T-helper 2 cell treated with Interferon-gamma antibody and Interleukin-4, amounts not matched to agents 100 ng/mL and 5 ng/mL, for 36 hours (primary cell): Measurements from ENCODE around the gene CCDC6. TPM values are rescaled to one million over a fixed set of nuclear protein-coding genes. Genes with fewer than 3 reads are reported as not detected.
"Not testable (repeated sequence)": the region's sequence is repeated elsewhere in the genome, so short reads cannot be mapped to it uniquely, and the experiment has no call there.

ENCODE experiments used
- intact Hi-C: fragments of 100-400 bp; cut with micrococcal nuclease; formaldehyde crosslinking; loops from one replicate; pipeline ENCODE4 v1.15.1; 2023
- total RNA-seq: library from RNA; stranded (reverse); gene quantifications from 2 replicates; pipeline ENCODE4 v1.2.3, GENCODE V29; 2022

The CCDC6 gene
- total RNA-seq, 1 donor from 2014 or later: 24.2 TPM

DNA sequence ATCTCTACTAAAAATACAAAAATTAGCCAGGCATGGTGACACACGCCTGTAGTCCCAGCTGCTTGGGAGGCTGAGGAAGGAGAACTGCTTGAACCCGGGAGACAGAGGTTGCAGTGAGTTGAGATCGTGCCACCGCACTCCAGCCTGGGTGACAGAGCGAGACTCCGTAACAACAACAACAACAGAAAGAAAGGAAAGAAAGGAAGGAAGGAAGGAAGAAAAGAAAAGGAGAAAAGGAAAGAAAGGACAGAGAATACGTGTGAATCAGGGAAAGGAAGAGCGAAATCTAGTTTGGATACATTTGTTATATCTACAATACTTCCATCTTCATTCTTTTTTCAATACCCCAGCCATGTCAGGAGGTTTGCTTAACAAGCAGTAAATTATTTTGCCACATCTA is 21.5 kb downstream of the CCDC6 start:
- intact Hi-C loops: not testable (repeated sequence)

DNA sequence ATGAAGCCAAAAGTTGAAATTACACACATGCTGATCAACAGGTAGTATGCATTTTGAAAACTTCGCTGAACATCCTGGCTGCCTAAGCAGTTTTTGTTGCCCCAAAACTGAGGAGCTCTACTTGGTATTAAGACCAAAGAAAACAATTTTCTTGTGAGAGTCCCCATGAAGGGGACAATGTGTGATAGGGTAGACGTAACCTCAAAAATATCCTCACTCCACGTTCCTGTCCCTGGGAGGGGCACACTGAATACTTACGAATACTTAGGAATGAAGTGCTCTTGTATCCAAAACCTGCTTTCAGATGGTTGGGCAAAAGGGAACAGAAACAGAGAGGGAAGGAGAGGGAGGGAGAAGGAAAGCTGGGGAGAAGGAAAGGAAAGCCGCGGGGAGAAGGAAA is 24.7 kb downstream of the CCDC6 start:
- intact Hi-C loops: loop anchor here (1.0 kb wide), 1 partner anchor 27 kb away; no protein-coding TSS in a partner anchor

DNA sequence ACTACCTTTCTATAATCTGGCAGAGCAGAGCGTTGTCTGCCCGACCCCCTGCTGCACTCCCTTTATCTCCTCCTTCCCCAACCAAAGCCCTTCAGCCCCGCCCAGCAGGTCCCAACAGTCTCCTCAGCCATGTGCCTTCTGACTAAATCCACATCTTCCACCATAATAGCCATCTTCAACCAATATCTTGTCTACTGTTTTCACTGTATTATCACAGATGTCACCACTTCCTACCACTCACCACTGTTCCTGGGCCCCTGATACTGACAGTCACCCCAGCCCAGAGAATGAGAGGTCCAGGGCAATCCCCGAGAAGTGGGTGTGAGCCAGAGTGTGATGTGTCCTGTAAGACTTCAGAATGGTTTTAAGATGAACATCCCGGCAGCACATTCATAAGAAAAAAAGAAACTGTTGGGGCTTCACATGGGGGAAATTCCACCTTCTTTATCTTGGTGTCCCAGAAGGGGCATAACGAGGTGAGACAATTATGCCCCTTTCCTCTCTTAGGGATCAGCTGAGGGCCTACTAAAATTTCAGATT is 25.3 kb downstream of the CCDC6 start:
- intact Hi-C loops: loop anchor here (1.0 kb wide), 1 partner anchor 27 kb away; no protein-coding TSS in a partner anchor

DNA sequence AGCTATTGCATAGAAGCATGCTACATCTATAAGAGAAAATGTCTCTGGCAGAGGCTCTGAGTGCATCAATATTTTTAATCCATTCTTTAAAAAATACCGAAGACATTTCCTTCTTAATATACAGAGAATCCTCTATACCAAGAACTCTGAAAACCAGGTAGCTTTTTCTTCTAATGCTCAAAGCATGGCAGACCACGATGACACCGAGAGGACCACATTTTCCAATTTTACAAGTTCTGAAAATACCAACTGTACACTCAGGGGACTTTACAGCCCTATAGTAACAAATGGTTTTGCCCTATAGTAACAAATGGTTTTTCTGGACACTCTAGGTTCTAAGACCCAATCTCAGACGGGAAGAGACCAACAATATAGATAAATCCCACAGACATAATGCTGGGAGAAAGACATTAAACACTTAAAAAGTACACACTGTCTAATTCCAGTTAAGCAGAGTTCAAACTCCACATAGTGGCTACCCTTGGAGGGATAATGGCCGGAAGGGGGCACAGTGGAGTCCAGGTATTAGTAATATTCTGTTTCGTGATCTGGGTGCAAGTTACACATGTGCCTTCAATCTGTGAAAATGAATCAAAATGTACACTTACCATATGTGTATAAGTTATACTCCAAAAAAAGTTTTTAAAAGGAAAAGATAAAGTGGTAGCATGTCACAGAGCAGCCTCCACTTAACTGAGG is 26.2 kb downstream of the CCDC6 start:
- intact Hi-C loops: no loop called here

DNA sequence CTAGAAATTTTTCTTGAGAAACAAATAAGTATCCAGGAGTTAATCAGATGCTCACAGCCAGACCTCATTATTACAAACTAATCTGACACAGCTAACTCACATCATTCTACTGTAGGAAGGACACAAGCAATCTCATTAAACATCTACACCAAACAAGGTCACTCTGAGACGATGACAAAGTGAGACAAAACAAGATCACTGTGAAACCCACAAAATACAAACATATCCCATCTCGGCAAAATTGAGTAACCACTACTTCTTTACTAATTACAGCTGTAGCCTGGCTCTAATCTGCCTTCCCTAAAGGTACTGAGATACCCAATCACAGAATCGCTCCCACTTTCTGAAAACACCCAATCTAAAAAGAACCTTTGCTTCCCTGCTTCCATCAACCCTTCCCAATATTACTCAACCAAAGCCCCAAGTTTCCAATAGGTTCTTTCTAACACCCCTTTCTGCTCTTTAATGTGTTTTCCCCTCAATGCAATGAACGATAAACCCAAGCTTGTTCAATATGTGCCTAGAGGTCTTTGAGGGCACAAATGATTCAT is 26.9 kb downstream of the CCDC6 start:
- intact Hi-C loops: no loop called here

DNA sequence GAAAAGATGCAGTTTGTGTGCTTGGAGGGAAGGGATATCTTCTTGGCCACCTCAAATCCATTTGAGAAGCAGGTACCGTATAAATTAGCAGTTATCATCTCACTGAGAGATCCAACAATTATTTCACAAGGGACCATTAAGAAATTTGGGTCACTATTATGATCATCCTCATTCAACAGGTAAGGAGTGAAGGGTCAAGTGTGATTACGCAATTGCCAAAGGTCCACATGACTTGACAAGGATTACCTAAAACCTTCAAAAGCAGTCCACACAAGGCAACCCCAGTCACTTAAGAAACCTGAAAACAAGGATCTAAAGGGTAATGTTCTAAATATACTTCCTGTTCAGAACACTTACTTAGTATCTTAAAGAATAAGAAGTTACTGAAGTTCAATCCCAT is 27.4 kb downstream of the CCDC6 start:
- intact Hi-C loops: no loop called here

DNA sequence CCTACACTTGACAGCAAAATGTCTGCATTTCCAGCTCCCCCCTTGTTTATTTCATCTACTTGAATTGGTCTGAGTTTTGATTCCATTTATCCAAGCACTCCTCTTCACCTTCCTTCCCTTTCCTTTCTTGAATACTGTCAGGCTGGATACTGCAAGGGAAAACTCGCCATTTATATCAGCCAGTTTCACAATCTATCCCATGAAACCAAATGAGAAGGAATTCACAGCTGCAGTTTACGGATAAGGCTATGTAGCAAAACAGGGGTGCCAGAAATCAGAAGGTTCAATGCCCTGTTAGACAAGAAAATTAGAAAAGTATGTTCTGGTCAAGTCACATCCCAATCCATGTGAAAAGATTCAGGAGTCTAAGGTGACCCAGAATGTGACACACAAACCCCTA is 28.1 kb downstream of the CCDC6 start:
- intact Hi-C loops: no loop called here

DNA sequence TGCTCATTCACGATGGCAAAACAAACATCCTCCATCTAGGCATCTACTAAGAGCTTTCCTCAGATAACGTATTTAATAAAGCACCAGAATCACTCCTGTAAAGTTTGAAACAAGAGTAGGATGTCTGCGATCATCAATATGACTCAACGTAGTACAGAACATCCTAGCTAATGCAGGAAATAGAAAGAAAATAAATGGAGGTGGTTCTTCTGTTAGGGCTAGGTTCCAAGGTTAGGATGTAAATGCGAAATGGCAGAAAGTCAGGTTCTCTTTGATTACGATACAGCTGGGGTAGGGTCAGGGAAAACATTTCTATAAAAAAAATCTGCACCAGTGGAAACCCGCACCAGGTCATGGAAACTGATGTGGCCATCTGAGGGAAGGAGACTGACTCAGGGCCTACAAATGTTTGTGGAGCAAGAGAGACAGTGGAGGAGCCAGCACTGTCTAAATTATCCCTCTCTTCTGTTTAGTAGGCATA is 29.1 kb downstream of the CCDC6 start:
- intact Hi-C loops: no loop called here

DNA sequence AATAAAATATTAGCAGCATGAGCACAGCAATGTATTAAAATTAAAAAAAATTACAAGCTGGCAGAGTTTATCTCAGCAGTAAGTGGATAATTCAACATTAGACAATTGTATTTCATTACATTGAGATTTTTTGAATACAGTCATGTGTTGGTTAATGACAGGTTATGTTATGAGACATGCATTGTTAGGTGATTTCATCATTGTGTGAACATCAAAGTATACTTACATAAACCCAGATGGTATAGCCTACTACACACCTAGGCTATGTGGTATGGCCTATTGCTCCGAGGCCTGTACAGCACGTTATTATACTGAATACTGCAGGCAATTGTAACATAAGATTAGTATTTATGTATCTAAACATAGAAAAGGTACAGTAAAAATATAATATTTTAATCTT is 29.7 kb downstream of the CCDC6 start:
- intact Hi-C loops: no loop called here

DNA sequence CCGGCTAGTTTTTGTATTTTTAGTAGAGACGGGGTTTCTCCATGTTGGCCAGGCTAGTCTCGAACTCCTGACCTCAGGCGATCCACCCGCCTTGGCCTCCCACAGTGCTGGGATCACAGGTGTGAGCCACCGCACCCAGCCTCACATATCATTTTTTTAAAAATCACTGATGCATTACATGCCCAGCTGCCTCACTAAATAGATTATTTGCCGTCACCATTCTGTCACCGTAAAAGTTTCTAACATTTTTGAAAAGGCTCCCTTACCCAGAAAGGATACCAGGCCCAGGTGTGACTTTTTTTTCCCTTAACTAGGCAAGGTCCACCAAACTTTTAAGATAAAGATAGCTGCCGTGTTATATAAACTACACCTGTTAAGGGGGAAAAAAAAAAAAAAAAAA is 30.1 kb downstream of the CCDC6 start:
- intact Hi-C loops: not testable (repeated sequence)

DNA sequence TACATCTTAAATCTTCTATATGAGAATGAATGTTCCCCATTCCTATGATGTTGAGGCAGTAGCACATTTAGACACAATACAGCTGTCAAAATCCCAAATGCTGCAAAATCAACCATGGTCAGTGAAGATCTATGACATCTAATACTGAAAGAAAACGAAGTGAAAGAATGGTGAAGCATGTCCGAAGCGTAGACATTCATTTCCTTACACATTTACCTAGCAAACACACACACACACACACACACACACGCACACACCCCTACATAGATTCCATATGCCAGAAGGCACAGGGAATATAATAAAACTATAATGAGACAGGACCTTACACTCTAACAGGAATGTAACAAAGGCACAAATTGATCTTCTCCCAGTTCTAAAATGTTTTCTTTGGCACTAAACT is 32.5 kb downstream of the CCDC6 start:
- intact Hi-C loops: no loop called here

DNA sequence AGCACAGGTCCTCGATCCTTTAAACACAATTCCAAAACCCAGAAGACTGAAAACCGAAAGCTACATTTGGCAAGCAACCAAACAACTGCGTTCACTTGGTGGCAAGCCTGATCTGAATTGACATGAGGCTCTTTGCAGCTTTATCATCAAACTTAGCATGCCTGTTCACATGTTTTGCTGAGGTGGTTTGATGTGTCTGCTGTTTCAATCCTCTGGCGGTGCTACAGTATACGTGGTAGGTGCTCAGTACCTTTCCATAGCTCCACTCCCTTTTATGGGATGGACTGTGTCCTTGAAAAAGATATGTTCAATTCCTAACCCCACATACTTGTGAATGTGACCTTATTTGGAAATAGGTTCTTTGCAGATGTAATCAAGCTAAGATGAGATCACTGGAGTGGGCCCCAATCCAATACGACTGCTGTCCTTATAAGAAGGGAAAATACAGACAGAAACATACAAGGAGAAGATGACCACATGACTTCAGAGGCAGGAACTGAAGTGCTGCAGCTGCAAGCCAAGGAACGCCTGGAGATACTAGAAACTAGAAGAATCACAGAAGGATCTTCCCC is 33.4 kb downstream of the CCDC6 start:
- intact Hi-C loops: no loop called here

DNA sequence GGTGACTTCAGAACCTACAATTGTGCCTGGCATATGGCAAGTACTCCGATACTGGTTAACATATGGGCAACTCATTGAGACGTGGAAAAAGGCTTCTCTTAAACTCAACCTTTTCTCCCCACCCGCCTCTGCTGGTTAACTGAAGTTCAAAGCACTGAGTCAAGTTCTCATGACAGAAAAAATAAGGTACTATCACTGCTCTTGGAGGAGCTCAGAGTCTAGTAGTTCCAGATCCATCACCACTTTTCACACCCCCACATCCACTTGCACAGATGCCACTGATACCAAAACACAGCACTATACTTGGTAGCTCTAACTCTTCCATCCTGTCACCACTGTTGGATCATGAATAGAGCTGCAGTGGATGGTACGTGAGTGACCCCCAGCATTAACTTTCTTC is 36.2 kb downstream of the CCDC6 start:
- intact Hi-C loops: no loop called here

DNA sequence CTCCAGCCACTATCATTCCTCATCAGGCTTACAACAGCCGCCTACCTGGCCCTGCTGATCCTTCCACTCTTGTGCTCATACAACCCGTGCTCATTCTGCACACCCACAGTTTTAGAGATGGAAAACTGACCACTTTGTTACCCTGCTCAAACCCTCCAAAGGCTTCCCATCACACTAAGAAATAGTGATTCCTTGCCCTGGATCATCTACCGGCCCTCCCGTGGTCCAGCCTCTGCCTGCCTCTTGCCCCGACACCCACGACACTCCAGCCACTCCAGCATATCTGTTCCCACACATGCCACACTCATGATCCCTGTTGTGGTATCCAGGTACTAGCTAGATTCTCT is 36.8 kb downstream of the CCDC6 start:
- intact Hi-C loops: no loop called here

DNA sequence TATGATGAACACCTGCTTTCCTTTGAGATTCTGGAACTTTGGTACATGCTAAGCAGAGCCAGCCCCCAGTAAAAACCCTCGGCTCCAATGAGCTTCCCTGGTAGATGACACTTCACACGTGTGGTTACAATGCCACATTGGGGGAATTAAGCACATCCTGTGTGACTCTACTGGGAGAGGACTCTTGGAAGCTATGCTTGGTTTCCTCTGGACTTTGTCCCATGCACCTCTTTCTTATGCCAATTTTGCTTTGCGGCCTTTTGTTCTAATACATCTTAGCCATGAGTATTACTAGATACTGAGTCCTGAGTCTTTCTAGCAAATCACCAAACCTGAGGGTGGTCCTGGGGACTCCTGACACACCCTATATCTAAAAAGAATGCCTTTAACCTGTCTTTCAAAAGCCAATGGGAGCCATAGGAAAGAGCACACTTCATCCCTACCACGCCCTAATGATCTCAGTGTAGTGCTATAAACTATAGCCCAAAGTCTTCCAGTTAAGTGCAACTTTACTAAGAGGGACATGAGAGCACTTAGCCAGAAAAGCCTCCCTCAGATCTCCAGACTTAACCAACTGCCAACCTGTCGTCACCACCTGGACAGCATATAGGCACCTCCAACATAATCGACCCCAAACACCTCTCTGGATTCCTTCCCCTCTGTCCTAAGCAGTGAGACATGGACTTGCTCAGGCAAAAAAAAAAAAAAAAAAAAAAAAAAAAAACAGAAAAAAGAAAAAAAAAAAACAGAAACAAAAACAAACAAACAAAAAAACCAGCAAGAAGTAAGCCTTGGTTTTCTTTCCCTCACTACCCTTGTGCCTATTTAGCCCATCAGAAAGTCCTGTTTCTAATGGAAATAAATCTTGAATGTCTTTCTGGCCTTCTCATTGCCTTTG is 37.4 kb downstream of the CCDC6 start:
- intact Hi-C loops: no loop called here

DNA sequence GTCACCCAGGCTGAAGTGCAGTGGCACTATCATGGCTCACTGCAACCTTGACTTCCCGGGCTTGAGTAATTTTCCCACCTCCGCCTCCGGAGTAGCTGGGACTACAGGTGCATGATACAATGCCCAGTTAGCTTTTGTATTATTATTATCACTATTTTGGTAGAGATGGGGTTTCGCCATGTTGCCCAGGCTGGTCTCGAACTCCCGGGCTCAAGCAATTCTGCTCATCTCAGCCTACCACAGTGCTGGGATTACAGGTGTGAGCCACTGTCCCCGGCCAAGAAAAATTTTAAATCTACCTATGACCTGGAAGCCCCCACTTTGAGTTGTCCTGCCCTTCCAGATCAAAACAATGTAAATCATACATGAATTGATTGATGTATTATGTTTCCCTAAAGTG is 38.8 kb downstream of the CCDC6 start:
- intact Hi-C loops: no loop called here

DNA sequence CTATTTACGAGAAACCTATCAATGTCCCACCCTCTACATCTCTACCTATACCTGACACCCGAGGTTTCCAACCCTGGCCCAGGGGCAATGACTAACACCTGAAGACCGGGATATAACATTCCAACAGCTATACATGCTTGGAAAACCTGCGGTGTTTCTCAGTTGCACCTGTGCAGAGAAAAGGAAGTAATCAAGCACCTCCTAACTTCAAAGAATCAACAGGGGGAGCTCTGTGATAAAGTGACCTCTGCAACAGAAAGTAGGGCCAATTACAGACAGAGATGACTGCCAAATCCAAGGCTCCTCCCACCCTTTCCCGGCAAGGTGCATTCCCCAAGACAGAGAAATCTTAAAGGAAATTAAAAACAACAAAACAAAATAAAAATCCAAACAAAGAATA is 41.3 kb downstream of the CCDC6 start:
- intact Hi-C loops: loop anchor here (1.0 to 2.0 kb wide), 2 partner anchors 43 to 168 kb away; no protein-coding TSS in a partner anchor

DNA sequence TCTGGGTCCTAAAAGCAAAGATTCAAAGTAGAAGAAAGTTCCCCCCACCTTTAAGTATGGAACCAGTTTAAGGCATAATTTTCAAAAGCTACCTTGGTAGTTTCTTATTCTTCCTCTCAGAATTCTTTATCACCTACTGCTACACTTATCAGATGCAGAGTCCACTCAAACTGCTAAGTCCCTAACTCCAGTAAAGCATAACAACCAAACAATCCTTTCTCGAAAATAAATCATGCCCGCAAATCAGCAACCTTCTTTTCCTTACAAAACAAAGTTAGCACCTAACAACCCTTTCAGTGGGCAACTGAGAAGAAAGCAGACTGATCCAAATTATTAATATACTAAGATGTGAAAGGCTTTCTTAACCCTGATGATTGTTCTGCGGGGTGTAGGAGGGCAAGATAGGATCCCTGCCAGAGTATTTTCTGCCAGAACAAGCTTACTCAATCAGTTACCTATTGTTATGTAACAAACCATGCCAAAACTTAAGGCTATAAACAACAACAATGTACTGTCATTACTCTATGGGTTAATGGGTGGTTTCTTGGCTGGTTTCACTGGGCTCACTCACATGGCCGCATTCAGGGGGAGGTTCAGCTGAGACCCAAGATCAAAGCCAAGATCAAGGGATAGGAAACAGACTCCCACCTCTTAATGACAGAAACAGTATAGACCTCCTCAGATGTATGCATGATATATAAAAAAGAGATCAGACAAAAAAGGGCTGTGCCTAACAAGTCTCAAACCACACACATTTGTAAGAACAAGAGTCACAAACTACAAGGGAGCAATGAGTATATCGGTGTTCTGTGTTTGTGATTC is 42.0 kb downstream of the CCDC6 start:
- intact Hi-C loops: loop anchor here (2.0 kb wide), 1 partner anchor 168 kb away; no protein-coding TSS in a partner anchor

DNA sequence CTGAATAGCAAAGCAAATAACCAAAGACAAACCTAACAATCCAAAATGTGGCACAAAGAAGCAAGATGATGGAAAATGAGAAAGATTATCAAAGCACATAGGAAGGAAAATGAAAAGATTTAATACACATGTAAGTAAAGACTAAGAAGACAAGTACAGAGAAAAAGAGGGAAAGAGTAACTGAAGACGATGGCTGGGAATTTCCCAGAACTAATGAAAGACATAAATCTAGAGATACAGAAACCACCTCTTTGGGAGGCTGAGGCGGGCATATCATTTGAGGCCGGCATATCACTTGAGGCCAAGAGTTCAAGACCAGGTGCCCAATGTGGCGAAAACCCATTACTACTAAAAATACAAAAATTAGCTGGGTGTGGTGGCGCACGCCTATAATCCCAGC is 46.8 kb downstream of the CCDC6 start:
- intact Hi-C loops: no loop called here

DNA sequence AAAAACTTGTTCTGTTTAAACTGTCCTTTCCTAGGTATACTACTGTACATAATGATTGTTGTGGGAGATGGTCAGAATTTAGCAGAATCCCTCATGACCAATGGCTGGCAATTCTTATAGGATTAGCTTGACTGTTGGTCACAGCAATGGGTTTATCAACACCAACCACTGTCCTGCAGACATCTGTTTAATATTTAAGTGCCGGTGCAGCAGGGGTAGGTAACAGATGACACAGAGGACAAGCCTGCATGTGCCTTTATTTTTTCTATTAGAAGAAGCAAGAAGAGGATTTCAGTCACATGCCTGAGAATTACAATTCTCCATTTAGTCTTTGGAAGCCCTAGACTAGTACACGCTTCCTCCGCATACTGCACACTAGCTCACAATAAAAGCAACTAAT is 48.4 kb downstream of the CCDC6 start:
- intact Hi-C loops: no loop called here

DNA sequence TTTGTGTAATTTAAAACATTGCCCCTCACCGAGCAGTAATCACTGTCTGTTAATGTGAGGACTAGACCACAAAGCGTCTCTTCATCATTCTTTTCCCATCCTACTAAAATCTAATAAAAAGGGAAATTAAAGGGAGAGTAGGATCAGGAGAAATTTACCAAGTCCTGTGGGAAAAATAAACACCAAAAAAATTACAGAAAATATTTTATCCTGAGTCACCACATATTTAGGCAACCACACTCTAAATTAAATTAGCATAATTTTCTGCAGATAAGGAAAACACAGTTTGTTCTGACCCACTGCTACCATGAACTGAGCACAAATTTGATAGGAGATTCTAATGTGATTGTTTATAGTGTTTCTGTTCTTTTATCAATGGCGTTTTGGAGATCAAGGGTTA is 49.3 kb downstream of the CCDC6 start:
- intact Hi-C loops: no loop called here
